Stimulated activated naive CD8-positive, alpha-beta T cell treated with anti-CD3 and anti-CD28 coated beads, Interleukin-15, Interleukin-2, amounts not matched to agents 100 U/mL and 50 U/mL, for 24 hours (primary cell): ENCODE data around the gene COPS8.

Experiments used
- ATAC-seq: fragments of 150-1000 bp; cut with Tn5 transposase; one replicate; pipeline ENCODE4 v1.10.0; 2021
- DNase-seq: peaks from one replicate; pipeline ENCODE4 v3.0.0; 2021

COPS8 gene

GRCh38 chr2:237065071-237065377 lies 20.7 kb upstream of the COPS8 start:
- DNase-seq (no peak), ATAC-seq (no peak)

GRCh38 chr2:237066396-237066795 lies 19.3 kb upstream of the COPS8 start:
- no peak for DNase-seq
- no peak for ATAC-seq

- ATAC-seq: no peak
These were observed 17.6 kb upstream of the COPS8 start for GRCh38 chr2:237068005-237068576.

GRCh38 chr2:237072067-237072931 lies 13.4 kb upstream of the COPS8 start:
- ATAC-seq (peak; percentile 43), DNase-seq (peak; percentile 76)

More at GRCh38 chr2:237068005-237068576, 17.6 kb upstream of the COPS8 start:
- no peak for DNase-seq

- no peak for DNase-seq
- no peak for ATAC-seq
These were observed 12.1 kb upstream of the COPS8 start for GRCh38 chr2:237073552-237073951.

GRCh38 chr2:237074211-237074993 lies 11.3 kb upstream of the COPS8 start:
- ATAC-seq (no peak), DNase-seq (no peak)

- no peak for DNase-seq
- ATAC-seq: no peak
These were observed 9.7 kb upstream of the COPS8 start for GRCh38 chr2:237075749-237076599.

- DNase-seq (no peak), ATAC-seq (no peak)
These were observed 4.1 kb upstream of the COPS8 start for GRCh38 chr2:237081596-237081995.

- no peak for DNase-seq
These were observed 2.7 kb upstream of the COPS8 start for GRCh38 chr2:237083026-237083425.

GRCh38 chr2:237084444-237084843 lies 1.2 kb upstream of the COPS8 start:
- ATAC-seq (no peak), DNase-seq (no peak)

More at GRCh38 chr2:237083026-237083425, 2.7 kb upstream of the COPS8 start:
- no peak for ATAC-seq

- DNase-seq: no peak
- ATAC-seq: no peak
These were observed 5.2 kb downstream of the COPS8 start for GRCh38 chr2:237090906-237091305.

- DNase-seq (no peak), ATAC-seq (no peak)
These were observed 6.2 kb downstream of the COPS8 start for GRCh38 chr2:237091779-237092436.

GRCh38 chr2:237092506-237092905 lies 6.8 kb downstream of the COPS8 start:
- ATAC-seq (no peak), DNase-seq (no peak)

- no peak for ATAC-seq
- no peak for DNase-seq
These were observed 7.5 kb downstream of the COPS8 start for GRCh38 chr2:237092920-237093781.

- DNase-seq (no peak), ATAC-seq (no peak)
These were observed 10.5 kb downstream of the COPS8 start for GRCh38 chr2:237096201-237096600.

- DNase-seq: no peak
- ATAC-seq: no peak
These were observed 11.2 kb downstream of the COPS8 start for GRCh38 chr2:237096911-237097310.

GRCh38 chr2:237097326-237097910 lies 11.7 kb downstream of the COPS8 start:
- DNase-seq: no peak
- no peak for ATAC-seq

GRCh38 chr2:237097911-237098702 lies 12.4 kb downstream of the COPS8 start:
- ATAC-seq (peak; percentile 88), DNase-seq (no peak)

GRCh38 chr2:237099804-237100203 lies 14.1 kb downstream of the COPS8 start:
- DNase-seq: no peak
- no peak for ATAC-seq
